Stimulated activated naive CD8-positive, alpha-beta T cell treated with anti-CD3 and anti-CD28 coated beads, Interleukin-15, Interleukin-2, amounts not matched to agents 100 ng/mL and 50 ng/mL, for 24 hours (primary cell): Measurements from ENCODE around the gene USHBP1.
"Not testable (repeated sequence)": the region's sequence is repeated elsewhere in the genome, so short reads cannot be mapped to it uniquely, and the experiment has no call there.

ENCODE experiments used
- H3K27ac Mint-ChIP-seq: one replicate; pipeline ENCODE4 v1.8.0; 2021; ENCODE audit warnings: mild to moderate bottlenecking, mixed read lengths
- H3K27me3 Mint-ChIP-seq: one replicate; pipeline ENCODE4 v1.8.0; 2021; ENCODE audit warnings: mixed read lengths
- H3K36me3 Mint-ChIP-seq: one replicate; pipeline ENCODE4 v1.8.0; 2021; ENCODE audit warnings: low read depth, mixed read lengths
- H3K4me1 Mint-ChIP-seq: one replicate; pipeline ENCODE4 v1.8.0; 2021; ENCODE audit warnings: low read depth, mixed read lengths
- H3K4me3 Mint-ChIP-seq: one replicate; pipeline ENCODE4 v1.8.0; 2021; ENCODE audit warnings: mild to moderate bottlenecking, mixed read lengths
- H3K9me3 Mint-ChIP-seq: one replicate; pipeline ENCODE4 v1.8.0; 2021; ENCODE audit warnings: mixed read lengths

Gene USHBP1

DNA sequence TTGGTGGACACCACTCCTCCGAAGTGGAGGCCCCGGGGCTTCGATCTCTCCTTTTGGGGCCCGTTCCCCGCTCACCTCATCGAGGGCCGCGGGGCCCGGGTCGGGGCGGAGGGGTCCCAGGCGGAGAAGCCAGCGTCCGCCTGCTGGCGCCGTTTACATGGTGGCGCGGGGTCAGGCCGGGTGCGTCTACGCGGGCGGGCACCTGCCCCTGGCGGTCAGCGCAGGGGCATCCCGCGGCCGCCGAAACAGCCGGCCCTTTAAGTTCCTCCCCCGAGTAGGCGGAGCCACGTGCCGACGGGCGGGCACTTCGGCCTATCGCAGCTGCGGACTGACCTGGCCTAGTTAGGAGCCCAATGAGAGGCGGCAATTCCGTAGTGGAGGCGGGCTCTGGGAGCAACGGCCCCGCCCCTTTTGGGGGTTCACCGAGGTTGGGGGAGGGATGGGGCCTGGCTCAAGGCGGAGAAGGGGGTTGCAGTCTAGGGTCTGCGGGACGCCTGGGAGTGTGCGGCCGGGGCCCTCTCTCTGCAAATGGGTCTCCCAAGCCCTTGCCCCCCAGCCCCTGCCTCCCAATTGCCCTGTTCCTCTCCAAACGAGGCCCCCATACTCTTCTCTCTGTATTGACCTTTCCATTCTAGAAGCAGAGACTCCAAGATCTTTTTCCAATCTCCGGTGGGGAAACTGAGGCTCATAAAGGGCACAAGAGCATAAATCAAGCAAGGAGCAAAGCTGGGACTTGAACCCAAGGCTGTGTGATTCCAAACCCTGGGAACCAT, 38.8 kb upstream of the USHBP1 start, which contains the start of gene ABHD8:
Gene ABHD8 (minus strand): TSS at position 259 of the 773 bp plus-strand sequence. CDS start 1,809 bp downstream, outside the sequence.
- Mint-ChIP-seq H3K4me3 (peak within 1 kb of the TSS; percentile 63), H3K9me3 (no peaks in the 10 kb centered on the region), H3K4me1 (peaks cover 48% of the 10 kb centered on the region), H3K36me3 (peaks cover 9% of the 10 kb centered on the region), H3K27ac (no peak within 1 kb of the TSS), H3K27me3 (no peaks in the 10 kb centered on the region)

GRCh38 chr19:17302391-17303166, 38.0 kb upstream of the USHBP1 start:
- Mint-ChIP-seq H3K4me3 (peak overlapping the region; percentile 63), H3K27me3 (no peaks in the 10 kb centered on the region), H3K4me1 (peaks cover 43% of the 10 kb centered on the region), H3K9me3 (no peaks in the 10 kb centered on the region), H3K36me3 (peaks cover 11% of the 10 kb centered on the region), H3K27ac (no peak overlapping the region)

DNA sequence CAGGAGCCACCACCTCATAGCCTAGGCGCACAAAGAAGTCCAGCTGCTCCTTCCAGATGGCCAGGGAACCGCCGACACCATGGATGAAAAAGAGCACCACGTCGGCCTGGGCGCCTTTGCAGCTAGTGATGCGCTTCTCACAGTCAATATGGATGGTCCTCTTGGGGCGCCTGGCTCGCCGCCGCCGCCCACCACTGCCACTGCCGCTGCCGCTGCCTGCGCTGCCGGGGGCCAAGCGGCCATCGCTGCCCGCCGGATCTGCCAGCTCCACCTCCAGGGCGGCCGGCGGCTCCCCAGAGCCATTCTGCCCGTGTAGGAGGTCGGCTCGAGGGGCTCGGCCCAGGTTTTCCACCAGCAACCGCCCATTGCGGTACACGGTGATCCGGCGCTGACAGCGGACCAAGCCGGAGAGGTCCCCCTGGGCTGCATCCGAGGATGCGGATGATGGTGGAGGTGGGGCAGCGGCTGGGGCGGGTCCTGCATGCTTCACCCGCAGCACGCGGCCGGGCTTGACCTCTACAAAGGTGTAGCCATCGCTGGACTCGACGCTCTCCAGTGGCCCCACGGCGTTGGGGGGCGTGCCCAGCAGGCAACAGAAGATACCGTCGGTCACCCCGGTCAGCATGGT, 36.6 kb upstream of the USHBP1 start:
- Mint-ChIP-seq H3K36me3 (peaks cover 14% of the 10 kb centered on the region), H3K4me3 (no peak overlapping the region)

DNA sequence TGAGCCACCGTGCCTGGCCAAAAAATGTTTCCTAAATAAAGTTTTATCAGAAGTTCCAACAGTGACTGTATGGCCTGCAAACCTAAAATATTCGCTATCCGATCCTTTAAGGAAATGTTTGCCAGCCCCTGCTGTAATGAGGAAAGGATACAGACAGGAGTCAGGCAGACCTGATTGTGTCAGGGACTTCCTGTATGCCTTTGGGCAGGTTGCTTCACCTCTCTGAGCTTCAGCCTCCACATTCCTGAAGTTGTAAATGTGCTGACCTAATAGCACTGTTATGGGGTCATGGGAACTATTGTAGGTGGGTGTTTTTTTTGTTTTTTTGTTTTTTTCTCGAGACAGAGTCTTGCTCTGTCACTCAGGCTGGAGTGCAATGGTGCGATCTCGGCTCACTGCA, 32.4 kb upstream of the USHBP1 start:
- Mint-ChIP-seq H3K36me3 (peaks cover 15% of the 10 kb centered on the region), H3K27me3 (no peaks in the 10 kb centered on the region), H3K4me1 (peaks cover 22% of the 10 kb centered on the region), H3K27ac (no peak overlapping the region), H3K9me3 (no peaks in the 10 kb centered on the region), H3K4me3 (no peak overlapping the region)

More for the DNA sequence above, 36.6 kb upstream of the USHBP1 start:
- Mint-ChIP-seq H3K27me3 (no peaks in the 10 kb centered on the region), H3K27ac (no peak overlapping the region), H3K4me1 (peaks cover 35% of the 10 kb centered on the region), H3K9me3 (no peaks in the 10 kb centered on the region)

DNA sequence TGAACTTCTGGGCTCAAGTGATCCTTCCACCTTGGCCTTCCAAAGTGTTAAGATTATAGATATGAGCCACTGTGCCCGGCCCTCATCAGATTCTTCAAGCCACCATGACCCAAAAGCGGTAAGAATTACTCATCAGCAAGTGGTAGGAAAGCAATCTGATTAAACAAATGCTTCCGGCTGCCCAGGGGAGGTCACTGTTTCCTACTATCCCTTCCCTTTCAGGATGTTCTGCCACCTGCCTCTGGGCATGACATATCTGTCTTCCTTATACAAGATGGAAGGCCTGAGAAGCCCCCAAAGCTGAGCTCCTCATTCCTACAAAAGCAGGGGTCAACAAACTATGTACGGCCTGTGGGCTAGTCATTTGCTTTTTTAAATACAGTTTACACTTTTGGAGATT, 31.7 kb upstream of the USHBP1 start:
- Mint-ChIP-seq H3K9me3 (no peaks in the 10 kb centered on the region), H3K27me3 (no peaks in the 10 kb centered on the region), H3K36me3 (peaks cover 13% of the 10 kb centered on the region), H3K27ac (no peak overlapping the region), H3K4me3 (no peak overlapping the region), H3K4me1 (peaks cover 23% of the 10 kb centered on the region)

DNA sequence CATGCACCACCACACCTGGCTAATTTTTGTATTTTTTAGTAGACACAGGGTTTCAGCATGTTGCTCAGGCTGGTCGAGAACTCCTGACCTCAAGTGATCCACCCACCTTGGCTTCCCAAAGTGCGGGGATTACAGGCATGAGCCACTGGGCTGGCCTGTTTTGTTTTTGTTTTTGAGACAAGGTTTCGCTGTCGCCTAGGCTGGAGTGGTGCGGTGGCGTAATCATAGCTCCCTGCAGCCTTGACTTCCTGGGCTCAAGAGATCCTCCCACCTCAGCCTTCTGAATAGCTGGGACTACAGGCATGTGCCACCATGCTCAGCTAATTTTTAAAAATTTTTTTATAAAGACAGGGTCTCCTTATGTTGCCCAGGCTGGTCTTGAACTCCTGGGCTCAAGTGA, 31.0 kb upstream of the USHBP1 start:
- H3K4me1 Mint-ChIP-seq, result peaks cover 23% of the 10 kb centered on the region
- not testable (repeated sequence) for H3K4me3 Mint-ChIP-seq, H3K27ac Mint-ChIP-seq, H3K27me3 Mint-ChIP-seq, H3K9me3 Mint-ChIP-seq
- H3K36me3 Mint-ChIP-seq, result peaks cover 13% of the 10 kb centered on the region

DNA sequence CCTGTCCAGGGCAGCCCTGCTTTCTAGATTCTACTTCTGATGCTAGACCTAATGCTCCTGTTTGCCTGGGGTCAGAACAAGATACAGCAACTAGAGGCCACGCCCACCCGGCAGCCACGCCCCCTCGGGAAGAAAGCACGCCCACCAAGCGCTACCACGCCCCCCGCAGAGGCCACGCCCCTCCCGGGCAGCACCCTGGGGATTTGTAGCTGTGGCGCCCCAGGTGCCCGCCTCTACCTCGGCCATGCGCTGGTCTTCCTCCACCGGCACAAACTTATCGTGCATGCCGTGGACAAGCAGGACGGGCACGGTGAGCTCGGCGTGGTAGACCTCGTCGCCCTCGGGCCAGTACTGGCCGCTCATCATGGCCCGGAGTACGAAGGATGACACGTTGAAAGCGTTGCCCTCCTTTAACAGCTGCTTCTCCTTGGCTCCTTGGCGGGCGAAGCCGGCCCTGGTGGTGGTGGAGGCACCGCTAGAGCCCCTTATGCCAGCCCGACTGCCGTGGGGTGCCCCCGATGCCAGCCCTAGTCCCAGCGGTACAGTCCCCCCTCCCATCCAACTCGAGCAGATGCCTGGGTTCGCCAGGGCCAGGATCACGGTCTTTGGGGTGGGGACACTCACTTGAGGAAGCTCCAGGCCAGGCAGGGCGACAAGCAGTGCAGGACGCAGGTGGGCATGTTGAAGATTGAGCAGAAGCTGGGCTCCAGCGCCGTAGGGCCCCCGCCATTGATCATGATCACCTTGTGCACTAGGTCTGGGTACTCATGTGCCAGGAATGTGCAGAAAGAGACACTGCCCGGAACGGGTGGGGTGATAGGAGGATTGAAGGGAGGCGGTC, 29.7 kb upstream of the USHBP1 start:
- no peaks in the 10 kb centered on the region for H3K9me3 Mint-ChIP-seq
- H3K4me3 Mint-ChIP-seq, result no peak overlapping the region
- peaks cover 23% of the 10 kb centered on the region for H3K4me1 Mint-ChIP-seq
- peaks cover 13% of the 10 kb centered on the region for H3K36me3 Mint-ChIP-seq
- no peaks in the 10 kb centered on the region for H3K27me3 Mint-ChIP-seq
- H3K27ac Mint-ChIP-seq, result no peak overlapping the region

DNA sequence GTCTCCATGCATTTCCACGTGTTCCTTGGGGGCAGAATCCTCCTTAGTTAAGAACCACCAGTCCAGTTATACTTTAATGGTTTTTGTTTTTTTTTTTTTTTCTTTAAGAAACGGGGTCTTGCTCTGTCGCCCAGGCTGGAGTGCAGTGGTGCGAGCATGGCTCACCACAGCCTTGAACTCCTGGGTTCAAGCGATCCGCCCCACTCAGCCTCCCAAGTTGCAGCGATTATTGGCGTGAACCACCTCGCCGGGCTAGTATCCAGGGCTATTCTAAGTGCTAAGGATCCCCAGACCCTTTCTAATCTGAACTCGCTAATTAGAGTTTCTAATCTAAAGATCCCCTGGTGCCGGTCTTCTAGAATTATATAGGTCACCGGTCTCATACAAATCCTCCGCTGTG, 29.1 kb upstream of the USHBP1 start:
- peaks cover 23% of the 10 kb centered on the region for H3K4me1 Mint-ChIP-seq
- H3K36me3 Mint-ChIP-seq, result peaks cover 13% of the 10 kb centered on the region
- H3K4me3 Mint-ChIP-seq, result no peak overlapping the region
- no peaks in the 10 kb centered on the region for H3K27me3 Mint-ChIP-seq
- H3K9me3 Mint-ChIP-seq, result no peaks in the 10 kb centered on the region
- H3K27ac Mint-ChIP-seq, result no peak overlapping the region

- H3K36me3 Mint-ChIP-seq, result peaks cover 8% of the 10 kb centered on the region
- peak overlapping the region; percentile 88 for H3K4me3 Mint-ChIP-seq
- H3K9me3 Mint-ChIP-seq, result no peaks in the 10 kb centered on the region
- H3K4me1 Mint-ChIP-seq, result peaks cover 23% of the 10 kb centered on the region
- H3K27ac Mint-ChIP-seq, result peak overlapping the region; percentile 81
- H3K27me3 Mint-ChIP-seq, result no peaks in the 10 kb centered on the region
Observed at GRCh38 chr19:17292301-17293074, 27.9 kb upstream of the USHBP1 start.

DNA sequence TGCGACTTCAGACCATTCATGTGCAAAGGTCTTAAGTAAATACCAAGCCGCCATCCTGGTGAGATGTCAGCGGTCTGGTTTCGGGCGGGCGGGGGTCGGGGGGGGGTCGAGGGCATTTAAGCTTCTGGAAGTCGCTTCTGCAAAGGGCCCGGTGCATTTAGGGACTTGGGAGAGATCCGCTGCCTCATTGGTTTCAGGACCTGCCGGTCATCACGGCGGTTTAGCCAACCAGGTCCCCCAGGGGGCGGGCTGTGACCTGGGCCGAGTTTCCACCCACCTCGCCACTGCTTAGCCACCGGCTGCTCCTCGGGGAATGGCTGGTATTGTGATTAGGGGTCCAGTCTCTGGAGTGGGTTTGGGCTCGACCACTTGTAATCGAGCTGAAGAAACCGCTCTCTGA, 24.9 kb upstream of the USHBP1 start:
- H3K9me3 Mint-ChIP-seq, result no peaks in the 10 kb centered on the region
- no peak overlapping the region for H3K4me3 Mint-ChIP-seq
- peaks cover 11% of the 10 kb centered on the region for H3K4me1 Mint-ChIP-seq
- H3K27ac Mint-ChIP-seq, result no peak overlapping the region
- no peaks in the 10 kb centered on the region for H3K27me3 Mint-ChIP-seq
- peaks cover 18% of the 10 kb centered on the region for H3K36me3 Mint-ChIP-seq

DNA sequence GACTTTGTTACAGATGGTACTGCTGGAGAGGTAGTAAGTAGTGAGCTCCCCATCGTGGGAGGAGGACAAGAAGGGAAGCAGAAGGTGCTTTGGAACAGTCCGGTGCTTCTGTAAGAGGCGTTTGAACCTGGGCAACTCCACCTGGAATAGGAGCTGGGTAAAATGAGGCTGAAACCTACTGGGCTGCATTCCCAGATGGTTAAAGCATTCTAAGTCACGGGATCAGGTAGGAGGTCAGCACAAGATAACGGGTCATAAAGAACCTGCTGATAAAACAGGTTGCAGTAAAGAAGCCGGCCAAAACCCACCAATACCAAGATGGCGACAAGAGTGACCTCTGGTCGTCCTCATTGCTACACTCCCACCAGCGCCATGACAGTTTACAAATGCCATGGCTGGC, 22.2 kb upstream of the USHBP1 start:
- Mint-ChIP-seq H3K36me3 (peaks cover 27% of the 10 kb centered on the region), H3K4me1 (peaks cover under 1% of the 10 kb centered on the region), H3K27me3 (no peaks in the 10 kb centered on the region), H3K4me3 (no peak overlapping the region), H3K27ac (no peak overlapping the region), H3K9me3 (no peaks in the 10 kb centered on the region)

GRCh38 chr19:17286263-17286662, 21.7 kb upstream of the USHBP1 start:
- H3K36me3 Mint-ChIP-seq, result peaks cover 27% of the 10 kb centered on the region
- H3K4me1 Mint-ChIP-seq, result peaks cover 3% of the 10 kb centered on the region
- no peak overlapping the region for H3K27ac Mint-ChIP-seq
- H3K9me3 Mint-ChIP-seq, result no peaks in the 10 kb centered on the region
- H3K27me3 Mint-ChIP-seq, result no peaks in the 10 kb centered on the region
- H3K4me3 Mint-ChIP-seq, result no peak overlapping the region

DNA sequence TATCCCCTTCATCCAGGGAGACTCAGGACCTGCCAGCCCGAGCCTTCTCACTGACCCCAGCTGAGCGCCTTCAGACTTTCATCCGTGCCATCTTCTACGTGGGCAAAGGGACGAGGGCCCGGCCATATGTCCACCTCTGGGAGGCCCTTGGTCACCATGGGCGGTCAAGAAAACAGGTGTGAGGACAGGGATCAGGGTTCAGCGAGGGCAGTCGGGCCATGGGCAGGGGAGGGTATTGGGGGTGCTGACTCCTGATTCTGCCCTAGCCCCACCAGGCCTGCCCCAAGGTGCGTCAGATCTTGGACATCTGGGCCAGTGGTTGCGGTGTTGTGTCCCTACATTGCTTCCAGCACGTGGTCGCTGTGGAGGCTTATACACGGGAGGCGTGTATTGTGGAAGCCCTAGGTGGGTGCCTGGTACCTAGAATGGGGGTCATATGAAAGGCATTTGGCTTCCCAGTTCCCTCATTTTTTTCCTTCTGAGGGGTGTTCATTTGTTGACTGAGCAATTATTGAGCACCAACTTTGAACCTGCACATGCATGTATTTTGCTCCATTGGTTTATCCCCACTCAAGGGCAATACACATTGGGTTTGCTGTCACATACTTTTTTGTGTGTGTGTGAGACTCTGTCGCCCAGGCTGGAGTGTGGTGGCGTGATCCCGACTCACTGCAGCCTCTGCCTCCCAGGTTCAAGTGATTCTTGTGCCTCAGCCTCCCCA, 21.0 kb upstream of the USHBP1 start:
- Mint-ChIP-seq H3K9me3 (no peaks in the 10 kb centered on the region), H3K4me1 (peaks cover 6% of the 10 kb centered on the region), H3K4me3 (no peak overlapping the region), H3K36me3 (peaks cover 27% of the 10 kb centered on the region), H3K27me3 (no peaks in the 10 kb centered on the region), H3K27ac (no peak overlapping the region)
